Activated naive CD8-positive, alpha-beta T cell treated with anti-CD3 and anti-CD28 coated beads, Interleukin-2, amount 50 U/mL, for 16 hours (primary cell): ENCODE results near the gene SNX17.
"Not testable (repeated sequence)": the region's sequence is repeated elsewhere in the genome, so short reads cannot be mapped to it uniquely, and the experiment has no call there.

Experiments
- DNase-seq: peaks from one replicate; pipeline ENCODE4 v3.0.0-alpha.2; 2020; ENCODE audit warnings: low read depth, low spot score

Gene SNX17

DNA sequence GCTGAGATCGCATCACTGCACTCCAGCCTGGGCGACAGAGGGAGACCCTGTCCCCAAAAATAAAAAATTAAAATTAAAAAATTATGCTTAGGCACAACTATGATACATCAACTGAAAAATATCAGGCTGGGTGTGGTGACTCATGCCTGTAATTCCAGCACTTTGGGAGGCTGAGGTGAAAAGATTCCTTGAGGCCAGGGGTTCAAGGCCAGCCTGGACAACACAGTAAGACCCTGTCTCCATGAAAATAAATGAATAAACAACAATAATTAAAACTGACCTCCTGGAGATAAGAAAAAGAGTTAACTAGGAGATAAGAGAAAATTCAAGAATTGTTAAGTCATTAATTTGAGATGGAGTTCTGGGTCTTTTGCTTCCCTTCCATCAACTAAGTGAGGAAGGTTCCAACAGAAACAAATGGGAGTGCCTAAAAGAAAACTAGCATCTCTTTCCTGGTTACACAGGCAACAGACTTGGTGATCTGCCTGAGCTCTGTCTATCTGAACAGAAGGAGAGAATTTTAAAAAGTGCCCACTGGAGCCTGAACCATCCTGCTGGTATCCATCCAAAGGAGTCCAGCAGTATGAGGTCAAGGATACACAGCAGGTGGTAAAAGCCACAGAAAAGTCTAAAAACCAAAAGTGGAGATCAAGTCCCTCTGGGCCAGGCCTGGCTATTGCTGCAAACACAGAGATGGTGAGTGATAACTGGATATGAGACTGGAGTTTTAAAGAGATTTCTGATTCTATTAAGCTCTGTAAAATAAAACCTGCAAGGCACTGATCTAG, 30.1 kb downstream of the SNX17 start:
- no peak for DNase-seq

DNA sequence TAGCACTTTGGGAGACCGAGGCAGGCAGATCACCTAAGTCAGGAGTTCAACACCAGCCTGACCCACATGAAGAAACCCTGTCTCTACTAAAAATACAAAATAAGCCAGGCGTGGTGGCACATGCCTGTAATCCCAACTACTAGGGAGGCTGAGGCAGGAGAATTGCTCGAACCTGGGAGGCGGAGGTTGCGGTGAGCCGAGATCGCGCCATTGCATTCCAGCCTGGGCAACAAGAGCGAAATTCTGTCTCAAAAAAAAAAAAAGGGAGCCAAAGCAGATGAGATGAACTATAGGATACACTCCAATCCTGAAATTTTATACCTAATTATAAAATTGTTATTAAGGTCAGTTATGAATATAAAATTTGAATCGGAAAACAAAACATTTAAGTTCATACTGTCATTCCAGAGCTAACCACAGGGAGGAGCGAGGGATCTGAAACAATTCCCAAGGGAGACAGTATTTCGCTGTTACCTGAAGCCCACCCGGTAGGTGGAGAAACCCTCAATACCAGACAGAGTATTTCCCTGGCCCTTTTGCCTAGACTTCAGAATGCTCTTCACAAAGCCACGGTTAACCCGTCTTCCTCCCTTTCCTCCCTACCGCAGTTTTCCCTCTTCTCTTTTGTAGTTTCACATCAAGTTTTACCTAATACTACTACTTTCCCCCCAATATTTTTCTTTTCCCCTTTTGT, 37.5 kb downstream of the SNX17 start:
- DNase-seq: no peak

DNA sequence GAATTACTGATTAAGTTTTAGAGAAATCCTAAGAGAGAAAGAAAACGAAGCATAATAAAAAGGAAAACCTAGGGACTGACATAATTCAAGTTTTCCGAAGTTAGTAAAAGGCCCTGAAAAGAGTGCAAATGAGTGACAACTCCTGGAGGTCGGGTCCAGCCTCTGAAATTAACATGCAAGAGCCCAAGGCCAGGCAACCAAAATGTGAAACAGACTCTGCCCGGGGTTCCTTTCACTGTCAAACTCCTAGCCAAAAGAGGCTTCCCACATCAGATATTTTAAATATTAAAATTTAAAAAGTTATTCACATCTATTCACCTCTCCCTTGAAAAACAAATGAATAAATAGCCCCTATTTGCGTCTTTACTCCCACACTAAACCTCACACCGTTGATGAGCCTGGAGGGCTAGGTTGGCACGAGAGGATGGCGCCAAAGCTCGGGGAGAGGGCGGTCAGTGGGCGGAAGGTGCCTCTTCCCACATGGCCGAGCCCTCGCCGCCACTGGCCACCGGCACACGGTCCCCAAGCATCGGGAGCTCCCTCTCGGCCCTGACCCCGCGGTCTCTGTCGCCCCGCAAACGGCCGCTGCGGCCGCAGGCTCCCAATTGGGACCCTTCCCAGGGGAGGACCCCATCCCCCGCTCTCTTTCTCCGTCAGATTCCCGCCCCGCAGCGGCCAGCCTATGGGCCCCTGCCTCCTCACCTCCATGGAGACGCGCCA, 38.3 kb downstream of the SNX17 start:
- DNase-seq: no peak

DNA sequence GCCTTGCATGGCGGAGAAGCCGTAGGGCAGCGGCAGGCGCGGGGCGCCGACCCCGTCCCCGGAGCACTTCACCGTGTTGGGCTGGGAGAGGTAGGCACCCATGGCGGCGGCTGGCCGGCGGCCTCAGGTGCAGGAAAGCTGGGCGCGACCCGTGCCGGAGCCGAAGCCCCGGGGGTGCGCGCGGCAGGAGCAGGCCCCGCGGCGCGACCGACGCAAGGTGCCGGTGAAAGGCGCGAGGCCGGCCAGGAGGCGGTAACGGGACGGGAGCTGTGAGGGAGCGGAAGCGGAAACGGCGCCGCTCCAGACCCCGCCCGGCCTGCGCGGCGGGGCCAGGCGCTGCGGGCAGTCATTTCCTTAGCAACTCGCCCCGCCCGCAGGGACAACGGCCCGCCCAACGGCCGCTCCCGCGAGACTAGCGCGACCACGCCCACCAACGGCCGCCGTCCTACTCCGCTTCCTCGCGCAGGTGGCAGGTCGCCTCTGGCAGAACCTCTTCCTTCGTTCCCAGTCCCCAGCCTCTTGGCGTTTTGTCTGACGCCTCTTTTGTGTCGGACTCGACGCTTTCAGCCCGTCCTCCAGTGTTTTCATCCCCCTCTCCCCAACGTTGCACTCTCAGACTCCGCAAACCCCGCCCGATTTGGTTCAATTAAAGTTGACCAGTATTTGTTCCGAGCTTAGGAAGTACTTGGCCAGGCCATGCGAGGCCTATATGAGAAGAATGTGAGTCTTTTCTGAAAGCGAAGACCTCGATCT, 39.1 kb downstream of the SNX17 start, which contains the start of gene PPM1G:
Gene PPM1G (minus strand): TSS at position 271 of the 753 bp plus-strand sequence. CDS start 169 bp downstream, at position 102.
- peak; percentile 90 for DNase-seq

DNA sequence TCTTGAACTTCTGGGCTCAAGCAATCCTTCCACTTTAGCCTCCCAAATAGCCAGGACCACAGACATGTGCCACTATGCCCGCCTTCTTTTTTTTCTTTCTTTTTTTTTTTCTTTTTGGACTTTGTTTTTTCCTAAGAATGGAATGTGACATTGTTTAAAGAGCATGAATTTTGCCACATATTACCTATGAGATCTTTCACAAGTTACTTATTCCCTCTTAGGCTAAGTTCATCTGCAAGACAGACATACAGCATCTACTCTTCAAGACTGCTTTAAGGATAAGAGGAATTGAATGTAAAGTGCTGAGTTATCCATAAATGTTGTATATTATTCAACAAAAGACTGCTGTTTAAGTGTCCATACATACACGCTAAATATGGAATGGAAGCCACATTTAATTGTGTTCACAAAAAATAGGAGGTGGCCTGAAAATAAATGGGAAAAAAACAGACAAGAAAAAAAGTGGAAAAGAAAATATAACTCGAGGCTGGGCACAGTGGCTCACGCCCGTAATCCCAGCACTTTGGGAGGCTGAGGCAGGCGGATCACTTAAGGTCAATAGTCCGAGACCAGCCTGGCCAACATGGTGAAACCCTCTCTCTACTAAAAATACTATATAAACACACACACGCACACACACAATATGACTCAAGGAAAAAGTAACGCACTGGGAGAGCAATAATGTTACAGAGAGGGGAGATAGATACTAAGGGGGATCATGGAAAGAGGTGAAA, 42.2 kb downstream of the SNX17 start:
- no peak for DNase-seq

DNA sequence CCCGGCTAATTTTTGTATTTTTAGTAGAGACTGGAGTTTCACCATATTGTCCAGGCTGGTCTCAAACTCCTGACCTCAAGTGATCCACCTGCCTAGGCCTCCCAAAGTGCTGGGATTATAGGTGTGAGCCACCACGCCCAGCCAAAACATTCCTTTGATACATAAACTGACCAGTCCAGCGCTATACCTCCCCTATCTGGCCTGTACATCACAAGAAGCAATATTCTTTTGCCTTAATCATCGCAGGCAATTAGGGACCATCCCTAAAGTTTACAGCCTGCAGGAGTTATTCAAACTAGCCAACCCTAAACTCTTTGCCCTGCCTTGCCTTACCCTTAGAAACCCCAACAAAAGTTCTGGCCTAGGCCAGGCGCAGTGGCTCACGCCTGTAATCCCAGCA, 45.7 kb downstream of the SNX17 start:
- DNase-seq: no peak

DNA sequence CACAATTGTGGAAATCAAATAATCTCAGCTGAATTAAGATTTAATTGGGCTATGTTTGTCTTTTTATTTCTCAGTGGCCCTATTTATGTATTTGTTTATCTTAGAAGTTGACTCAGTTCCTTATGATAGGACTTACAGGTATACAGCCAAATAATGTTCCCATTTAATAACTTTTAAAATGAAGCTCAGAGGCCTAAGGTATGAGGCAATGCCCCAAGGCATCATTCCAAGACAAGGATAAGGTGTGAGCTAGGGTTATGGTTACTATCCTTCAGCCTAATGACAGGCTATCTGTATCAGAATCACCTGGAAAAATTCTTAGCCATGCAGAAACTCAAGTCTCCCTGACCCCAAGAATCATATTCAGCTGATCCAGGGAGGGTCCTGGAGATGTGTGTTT, 50.6 kb downstream of the SNX17 start:
- no peak for DNase-seq

DNA sequence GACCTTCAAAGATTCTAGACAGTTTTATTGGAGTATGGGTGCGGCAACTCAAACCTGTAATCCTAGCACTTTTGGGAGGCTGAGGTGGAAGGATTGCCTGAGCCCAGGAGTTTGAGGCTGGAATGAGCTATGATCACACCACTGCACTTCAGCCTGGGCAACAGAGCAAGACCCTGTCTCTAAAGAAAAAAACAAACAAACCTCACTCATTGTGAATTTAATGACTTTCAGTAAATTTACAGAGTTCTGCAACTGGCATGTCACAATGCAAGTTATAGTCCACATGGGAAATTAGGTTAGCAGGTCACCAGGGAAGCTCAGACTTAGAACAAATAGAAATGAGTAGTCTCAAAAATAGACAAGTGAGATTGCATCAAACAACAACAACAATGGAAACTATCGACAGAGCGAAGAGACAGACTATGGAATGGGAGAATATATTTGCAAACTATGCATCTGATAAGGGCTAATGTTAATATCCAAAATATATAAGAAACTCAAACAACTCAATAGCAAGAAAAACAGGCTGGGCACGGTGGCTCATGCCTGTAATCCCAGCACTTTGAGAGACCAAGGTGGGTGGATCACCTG, 51.3 kb downstream of the SNX17 start:
- no peak for DNase-seq

DNA sequence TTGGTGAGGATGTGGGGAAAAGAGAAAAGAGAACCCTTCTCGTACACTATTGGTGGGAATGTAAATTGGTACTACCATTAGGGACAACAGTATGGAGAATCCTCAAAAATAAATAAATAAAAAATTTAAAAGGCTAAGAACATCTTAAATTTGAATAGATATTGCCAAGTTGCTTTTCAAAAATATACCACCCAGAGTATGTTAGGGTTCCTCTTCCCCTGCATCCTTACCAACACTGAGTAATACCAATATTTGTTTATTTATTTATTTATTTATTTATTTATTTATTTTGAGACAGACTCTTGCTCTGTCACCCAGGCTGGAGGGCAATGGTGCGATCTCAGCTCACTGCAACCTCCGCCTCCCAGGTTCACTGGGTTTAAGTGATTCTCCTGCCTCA, 52.5 kb downstream of the SNX17 start:
- no peak for DNase-seq

DNA sequence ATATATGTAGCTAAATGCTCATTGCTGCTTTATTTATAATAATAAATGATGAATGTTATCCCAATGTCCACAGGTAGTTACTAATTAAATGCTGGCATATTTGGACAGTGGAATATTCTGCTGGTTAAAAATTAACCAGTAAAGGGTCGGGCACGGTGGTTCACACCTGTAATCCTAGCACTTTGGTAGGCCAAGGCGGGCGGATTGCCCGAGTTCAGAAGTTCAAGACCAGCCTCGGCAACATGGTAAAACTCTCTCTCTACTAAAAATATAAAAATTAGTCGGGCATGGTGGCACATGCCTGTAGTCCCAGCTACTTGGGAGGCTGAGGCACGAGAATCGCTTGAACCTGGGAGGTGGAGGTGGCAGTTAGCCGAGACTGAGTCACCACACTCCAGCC, 54.6 kb downstream of the SNX17 start:
- not testable (repeated sequence) for DNase-seq
